D721Med (cell line): Measurements from ENCODE around the gene OGG1.

Experiments used
- DNase-seq: peaks from one replicate; pipeline ENCODE4 v3.0.0; 2011; ENCODE audit warnings: low spot score; ENCODE audit not compliant: insufficient read length
- FAIRE-seq: peaks from 2 replicates; lab custom pipeline; 2011; peaks lifted over from hg19 to GRCh38; lab: Jason Lieb, UNC
- CTCF ChIP-seq: IDR thresholded peaks from 2 replicates; pipeline ENCODE4 v1.5.1; 2012; ENCODE audit warnings: mild to moderate bottlenecking, control low read depth; ENCODE audit not compliant: insufficient read depth; ENCODE audit errors: missing control alignments

The OGG1 gene

DNA sequence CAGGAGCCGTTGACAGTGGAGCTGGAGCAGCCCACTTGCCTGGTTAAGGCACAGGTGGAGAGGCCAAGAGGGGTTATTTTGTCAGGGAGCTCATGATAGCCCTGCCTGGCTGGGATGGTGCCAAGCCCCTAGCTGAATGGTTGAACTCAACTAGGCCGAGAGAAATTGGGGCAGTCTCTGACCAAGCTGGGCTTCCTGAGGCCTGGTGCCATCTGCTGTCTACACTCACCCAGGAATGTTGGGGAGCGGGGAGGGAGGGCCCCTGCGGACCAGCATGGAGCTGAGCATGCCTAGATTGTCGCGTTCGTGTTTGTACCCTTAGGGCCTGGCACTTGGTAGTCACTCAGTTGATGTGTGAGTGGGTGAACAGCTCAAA is 17.0 kb upstream of the OGG1 start:
- TF ChIP-seq CTCF: no peak
- DNase-seq (no peak), FAIRE-seq (no peak)

DNA sequence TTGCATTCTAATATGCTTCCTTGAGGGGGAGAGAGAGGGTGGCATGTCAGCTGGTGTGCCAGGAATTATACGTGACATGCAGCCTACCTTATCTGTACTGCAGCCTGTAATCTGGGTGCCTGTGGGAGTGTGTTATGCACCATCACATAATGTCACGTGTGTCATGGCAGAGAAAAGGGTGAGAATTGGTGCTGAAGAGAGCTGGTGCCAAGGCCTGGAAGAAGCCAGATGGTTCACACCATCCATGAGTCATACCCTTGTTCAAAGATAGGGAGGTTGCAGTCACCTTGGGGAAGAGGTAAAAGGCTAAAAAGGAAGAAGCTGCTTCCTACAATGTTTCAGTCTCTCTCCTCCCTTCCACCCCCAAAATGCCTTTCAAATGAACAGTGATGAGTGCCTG is 12.9 kb upstream of the OGG1 start:
- TF ChIP-seq CTCF: no peak
- no peak for FAIRE-seq
- no peak for DNase-seq

DNA sequence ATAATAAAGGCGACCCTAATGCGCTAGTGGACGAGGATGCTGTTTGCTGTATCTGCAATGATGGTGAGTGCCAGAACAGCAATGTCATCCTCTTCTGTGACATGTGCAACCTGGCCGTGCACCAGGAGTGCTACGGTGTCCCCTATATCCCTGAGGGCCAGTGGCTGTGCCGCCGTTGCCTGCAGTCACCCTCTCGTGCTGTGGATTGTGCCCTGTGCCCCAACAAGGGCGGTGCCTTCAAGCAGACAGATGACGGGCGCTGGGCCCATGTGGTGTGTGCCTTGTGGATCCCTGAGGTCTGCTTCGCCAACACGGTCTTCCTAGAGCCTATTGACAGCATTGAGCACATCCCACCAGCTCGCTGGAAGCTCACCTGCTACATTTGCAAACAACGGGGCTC is 10.6 kb upstream of the OGG1 start:
- TF ChIP-seq CTCF: no peak
- DNase-seq: no peak
- FAIRE-seq: no peak

DNA sequence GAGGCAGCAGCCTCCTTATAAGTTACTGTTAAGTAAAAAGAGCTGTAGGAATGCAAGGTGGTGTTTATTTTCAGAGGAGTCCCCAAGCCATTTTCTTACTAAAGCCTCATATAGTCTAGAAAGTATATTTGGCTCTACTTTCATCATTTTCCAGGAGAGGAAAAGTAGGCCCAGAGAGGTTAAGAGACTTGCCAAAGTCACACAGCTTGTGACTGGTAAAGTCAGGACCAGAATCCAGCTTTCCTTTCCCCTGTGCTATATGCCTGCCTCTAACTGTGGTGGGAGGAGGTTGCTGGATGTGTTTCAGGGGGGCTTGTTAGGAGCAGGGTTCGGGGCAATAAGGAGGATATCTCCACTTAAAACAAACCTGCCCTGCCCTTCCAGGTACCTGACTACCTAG is 7.2 kb upstream of the OGG1 start:
- no peak for TF ChIP-seq CTCF

GRCh38 chr3:9743548-9743947 is 6.2 kb upstream of the OGG1 start:
- DNase-seq (no peak), FAIRE-seq (no peak)
- TF ChIP-seq CTCF: no peak

More for the DNA sequence above, 7.2 kb upstream of the OGG1 start:
- no peak for FAIRE-seq
- DNase-seq: no peak

- FAIRE-seq (no peak), DNase-seq (no peak)
- no peak for TF ChIP-seq CTCF
These were observed 5.6 kb upstream of the OGG1 start for GRCh38 chr3:9744162-9744561.

DNA sequence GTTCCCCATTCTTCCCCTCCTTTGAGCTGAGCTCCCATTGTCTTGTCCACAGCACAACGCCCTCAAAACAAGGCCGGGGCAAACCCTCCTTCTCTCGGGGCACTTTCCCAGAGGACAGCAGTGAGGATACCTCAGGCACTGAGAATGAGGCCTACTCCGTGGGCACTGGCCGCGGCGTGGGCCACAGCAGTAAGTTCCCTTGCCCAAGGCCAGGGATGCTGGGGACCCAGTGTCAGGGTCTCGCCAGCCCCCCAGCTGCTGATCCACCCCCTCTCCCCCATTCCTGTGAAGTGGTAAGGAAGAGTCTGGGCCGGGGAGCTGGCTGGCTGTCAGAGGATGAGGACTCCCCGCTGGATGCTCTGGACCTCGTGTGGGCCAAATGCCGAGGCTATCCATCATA is 4.2 kb upstream of the OGG1 start:
- FAIRE-seq: no peak
- TF ChIP-seq CTCF: no peak
- DNase-seq: no peak
